KOPT-K1 (cell line): ENCODE results near the gene DEPDC5.

Experiments used
- H3K27ac ChIP-seq: fragments of 200-600 bp; sonication (generic); 2 replicates; pipeline ENCODE4 v1.5.1; 2016; ENCODE audit warnings: antibody characterized with exemption, mild to moderate bottlenecking, low read depth, low read length; ENCODE audit not compliant: poor library complexity, severe bottlenecking
- H3K36me3 ChIP-seq: fragments of 200-600 bp; sonication (generic); 2 replicates; pipeline ENCODE4 v1.5.1; 2017; ENCODE audit warnings: antibody characterized with exemption, mild to moderate bottlenecking, low read length, moderate library complexity; ENCODE audit not compliant: insufficient read depth
- H3K9me3 ChIP-seq: fragments of 200-600 bp; sonication (generic); 2 replicates; pipeline ENCODE4 v1.5.1; 2017; ENCODE audit warnings: antibody characterized with exemption, low read length, mild to moderate bottlenecking; ENCODE audit not compliant: insufficient read depth, poor library complexity, severe bottlenecking

Gene DEPDC5

DNA sequence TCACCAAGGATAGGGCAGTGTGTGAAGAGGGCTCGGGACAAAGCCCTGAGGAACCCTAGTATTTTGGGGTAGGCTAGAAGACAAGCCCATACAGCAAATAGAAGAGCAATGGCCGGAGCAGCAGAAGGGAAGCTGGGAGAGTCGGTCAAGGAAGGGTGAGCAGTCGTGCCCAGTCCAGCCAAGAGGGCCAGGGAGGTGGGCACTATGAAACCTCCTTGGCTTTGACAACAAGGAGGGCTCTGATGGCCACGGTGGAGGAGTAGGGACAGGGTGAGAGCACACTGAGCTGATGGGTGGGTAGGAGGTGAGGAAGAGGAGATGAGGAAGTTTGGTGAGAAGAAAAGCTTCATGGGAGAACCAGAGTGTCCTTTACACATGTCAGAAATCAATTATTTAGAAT is 188.3 kb downstream of the DEPDC5 start:
- Histone ChIP-seq H3K27ac (no peak overlapping the region), H3K9me3 (no peaks in the 10 kb centered on the region), H3K36me3 (peaks cover 18% of the 10 kb centered on the region)

DNA sequence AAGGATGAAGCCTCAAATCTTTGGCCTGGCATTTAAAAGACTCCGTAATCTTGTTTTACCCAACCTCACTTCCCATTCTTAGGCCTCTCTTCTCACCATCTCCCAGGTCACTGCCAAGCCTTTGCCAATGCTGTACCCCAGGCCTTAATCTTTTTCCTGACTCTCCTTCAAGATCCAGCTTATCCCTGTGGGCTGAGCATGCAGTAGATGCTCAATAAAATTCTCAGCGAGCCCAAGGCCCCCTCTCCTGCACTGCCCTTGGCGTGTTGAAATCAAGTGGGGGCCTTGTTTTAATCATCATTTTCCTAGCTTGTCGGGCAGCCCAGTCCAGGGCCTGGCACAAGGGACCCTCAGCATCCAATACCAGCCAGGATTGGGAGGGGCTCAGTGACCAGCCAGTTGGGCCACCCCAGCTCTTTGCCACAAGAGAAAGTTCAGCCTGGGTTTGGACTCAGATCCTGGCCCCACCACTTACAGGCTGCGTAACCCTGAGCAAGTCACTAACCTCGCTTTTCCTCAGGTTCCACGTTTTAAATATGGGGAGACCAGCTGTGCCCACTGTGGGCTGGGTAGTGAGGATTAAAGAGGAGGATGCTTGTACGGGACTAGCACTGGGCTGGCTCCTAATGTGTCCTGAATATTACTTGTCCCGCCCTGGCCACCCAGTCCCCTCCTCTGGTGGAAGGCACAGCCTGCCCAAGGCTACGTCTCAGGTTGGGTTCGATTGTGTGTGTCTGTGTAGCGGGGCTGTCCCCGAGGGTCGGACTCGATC is 189.6 kb downstream of the DEPDC5 start:
- Histone ChIP-seq H3K36me3 (peaks cover 31% of the 10 kb centered on the region), H3K27ac (peak overlapping the region; percentile 97), H3K9me3 (no peaks in the 10 kb centered on the region)

DNA sequence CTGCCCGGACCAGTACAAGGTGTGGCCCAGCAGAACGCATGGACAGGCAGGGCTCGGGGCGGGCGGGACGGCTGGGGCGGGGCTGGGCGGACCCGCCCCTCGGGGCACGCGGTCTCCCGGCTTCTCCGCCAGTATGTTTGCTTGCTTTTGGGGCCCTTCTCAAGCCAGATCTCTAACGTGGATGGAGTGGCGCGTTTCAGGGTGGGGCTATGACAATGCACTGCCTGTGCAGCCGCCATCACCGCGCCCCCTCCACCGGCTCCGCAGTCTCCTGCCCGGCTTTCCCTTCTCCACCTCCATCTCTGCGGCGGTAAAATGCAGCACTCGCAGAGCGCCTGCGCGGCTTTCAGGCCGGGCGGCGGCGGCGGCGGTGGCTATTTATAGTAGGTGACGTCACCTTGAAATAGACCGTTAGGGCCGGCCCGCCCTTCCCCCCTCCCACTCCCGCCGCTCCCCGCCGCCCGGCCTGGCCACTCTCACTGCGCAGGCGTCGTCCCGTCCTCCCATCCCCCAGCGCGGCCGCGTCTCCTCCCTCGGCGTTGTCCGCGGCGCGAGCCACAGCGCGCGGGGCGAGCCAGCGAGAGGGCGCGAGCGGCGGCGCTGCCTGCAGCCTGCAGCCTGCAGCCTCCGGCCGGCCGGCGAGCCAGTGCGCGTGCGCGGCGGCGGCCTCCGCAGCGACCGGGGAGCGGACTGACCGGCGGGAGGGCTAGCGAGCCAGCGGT is 190.3 kb downstream of the DEPDC5 start, which contains the start of gene YWHAH:
TSS of gene YWHAH (plus strand) at position 558 of the 722 bp plus-strand sequence. CDS start 199 bp downstream, outside the sequence.
- no peaks in the 10 kb centered on the region for H3K9me3 ChIP-seq
- H3K36me3 ChIP-seq: peaks cover 38% of the 10 kb centered on the region
- peak within 1 kb of the TSS; percentile 97 for H3K27ac ChIP-seq

DNA sequence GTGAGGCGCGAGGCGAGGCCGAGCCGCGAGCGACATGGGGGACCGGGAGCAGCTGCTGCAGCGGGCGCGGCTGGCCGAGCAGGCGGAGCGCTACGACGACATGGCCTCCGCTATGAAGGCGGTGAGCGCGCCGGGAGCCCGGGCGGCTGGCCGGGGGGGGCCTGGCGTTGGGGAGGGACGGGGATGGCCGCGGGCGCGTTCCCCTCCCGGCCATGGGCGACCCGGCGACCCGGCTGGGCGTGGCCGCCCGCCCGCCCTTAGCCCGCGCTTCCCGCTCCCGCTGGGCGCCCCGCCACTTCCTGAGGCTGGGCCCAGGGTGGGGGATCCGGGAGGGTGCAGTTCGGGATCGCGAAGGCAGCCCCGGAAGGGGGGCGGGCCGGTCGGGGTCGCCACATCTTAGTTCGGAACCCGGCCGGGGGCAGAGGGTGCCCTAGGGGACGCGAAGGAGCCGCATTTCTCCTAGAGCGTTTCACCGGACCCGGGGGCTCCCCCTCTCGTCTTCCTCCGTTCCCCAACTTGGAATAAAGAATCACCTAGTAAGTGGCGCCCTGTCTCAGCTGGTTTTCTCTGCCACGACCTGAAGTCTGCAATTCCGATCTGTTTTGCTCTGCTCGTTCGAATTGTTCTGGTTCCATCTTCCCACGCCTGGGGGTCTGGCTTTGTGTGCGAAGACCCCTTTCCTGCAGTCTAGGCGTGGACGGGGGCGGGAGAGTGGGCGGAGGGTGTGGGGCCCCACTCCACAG is 191.1 kb downstream of the DEPDC5 start:
- H3K27ac ChIP-seq: peak overlapping the region; percentile 97
- no peaks in the 10 kb centered on the region for H3K9me3 ChIP-seq
- peaks cover 46% of the 10 kb centered on the region for H3K36me3 ChIP-seq

GRCh38 chr22:31945443-31945855 is 191.6 kb downstream of the DEPDC5 start:
- peaks cover 51% of the 10 kb centered on the region for H3K36me3 ChIP-seq
- H3K9me3 ChIP-seq: no peaks in the 10 kb centered on the region
- peak overlapping the region; percentile 97 for H3K27ac ChIP-seq

DNA sequence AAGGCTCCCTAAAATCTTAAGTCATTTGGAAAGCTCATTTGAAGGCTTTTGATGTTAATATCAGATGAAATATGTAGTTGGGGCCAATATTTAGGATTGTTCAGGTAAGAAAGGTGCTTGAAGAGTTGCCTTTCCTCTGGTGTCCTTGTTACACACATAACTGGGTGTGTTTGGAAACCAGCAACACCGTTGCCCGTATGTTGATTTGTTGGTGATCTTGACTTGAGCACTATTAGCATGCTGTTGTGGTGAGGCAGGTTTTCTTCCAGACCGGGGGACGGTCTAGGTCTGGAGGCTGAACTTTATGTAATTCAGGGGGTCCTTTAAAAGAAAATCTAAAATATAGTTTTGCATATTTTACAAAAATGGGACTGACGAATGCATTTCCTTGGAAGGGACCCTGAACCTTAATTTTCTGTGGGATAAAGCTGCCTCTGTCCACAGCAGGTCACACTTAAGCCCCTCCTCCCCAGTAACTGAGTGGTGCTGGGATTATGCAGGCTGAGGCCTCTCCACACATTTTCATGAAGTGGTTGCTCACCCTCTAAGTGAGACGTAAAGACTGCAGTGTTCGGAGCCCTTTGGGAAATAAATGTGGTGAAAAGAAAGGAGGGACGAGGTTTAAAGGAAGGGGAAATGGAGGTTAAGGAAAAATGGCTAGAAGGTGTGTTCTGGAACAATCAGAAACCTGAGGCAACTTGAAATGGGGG is 192.3 kb downstream of the DEPDC5 start:
- H3K27ac ChIP-seq: peak overlapping the region; percentile 97
- no peaks in the 10 kb centered on the region for H3K9me3 ChIP-seq
- H3K36me3 ChIP-seq: peaks cover 58% of the 10 kb centered on the region

DNA sequence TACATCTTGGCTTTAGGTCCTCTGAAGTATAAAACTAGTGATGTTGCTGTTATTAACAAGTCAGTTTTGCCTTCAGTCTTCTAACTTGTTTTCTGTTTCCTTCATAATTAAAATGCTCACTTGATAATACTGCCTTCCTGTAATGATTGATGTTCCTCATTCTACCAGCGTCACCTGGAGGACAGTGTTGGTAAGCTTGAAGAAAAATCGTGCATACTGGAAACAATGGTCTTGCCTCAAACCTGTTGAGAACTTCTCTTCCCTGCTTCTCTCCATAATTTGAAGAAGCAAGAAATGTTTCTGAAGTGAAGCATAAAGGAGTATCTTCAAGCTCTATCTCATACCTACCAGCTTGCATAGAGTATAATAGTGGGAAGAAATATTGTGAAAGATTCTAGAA is 193.5 kb downstream of the DEPDC5 start:
- H3K36me3 ChIP-seq: peaks cover 70% of the 10 kb centered on the region
- no peaks in the 10 kb centered on the region for H3K9me3 ChIP-seq
- no peak overlapping the region for H3K27ac ChIP-seq

DNA sequence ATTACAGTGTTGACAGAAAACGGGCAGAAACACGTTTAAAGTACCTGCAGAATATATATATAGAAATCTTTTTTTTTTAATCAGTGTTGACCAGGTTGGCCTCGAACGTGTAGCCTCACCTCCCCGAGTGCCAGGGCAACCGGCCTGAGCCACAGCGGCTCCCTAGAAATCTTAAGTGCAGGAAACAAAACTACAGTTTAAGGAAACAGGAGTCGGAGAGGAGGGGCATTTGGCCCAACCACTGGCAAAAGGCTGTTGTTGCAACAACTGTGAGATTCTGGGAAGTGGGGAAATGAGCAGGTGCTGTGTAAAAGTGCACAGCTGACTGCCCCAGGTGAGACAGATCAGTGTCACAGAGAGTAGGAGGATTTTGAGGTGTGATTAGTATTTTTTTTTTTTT is 194.2 kb downstream of the DEPDC5 start:
- Histone ChIP-seq H3K27ac (no peak overlapping the region), H3K9me3 (no peaks in the 10 kb centered on the region), H3K36me3 (peaks cover 77% of the 10 kb centered on the region)

DNA sequence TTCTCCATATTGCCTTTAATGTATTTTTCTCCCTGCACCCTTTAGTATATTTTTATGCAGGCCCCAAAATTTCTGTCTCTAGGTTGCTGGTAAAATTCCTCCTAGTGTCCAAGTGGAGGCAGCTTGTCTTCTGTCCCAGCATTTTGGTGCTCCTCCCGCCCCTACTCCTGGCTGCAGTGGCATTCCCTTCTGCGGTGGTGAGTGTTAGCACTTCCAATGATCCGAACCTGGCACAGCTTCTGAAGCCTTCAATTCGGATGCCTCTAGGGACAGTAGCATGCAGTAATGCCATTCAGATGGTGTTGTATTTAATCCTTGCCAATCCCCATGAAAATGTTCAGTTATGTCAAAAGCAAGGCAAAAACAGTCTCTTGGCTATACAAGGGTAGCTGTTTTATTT is 196.4 kb downstream of the DEPDC5 start:
- H3K9me3 ChIP-seq: no peaks in the 10 kb centered on the region
- H3K36me3 ChIP-seq: peaks cover 99% of the 10 kb centered on the region
- H3K27ac ChIP-seq: no peak overlapping the region

DNA sequence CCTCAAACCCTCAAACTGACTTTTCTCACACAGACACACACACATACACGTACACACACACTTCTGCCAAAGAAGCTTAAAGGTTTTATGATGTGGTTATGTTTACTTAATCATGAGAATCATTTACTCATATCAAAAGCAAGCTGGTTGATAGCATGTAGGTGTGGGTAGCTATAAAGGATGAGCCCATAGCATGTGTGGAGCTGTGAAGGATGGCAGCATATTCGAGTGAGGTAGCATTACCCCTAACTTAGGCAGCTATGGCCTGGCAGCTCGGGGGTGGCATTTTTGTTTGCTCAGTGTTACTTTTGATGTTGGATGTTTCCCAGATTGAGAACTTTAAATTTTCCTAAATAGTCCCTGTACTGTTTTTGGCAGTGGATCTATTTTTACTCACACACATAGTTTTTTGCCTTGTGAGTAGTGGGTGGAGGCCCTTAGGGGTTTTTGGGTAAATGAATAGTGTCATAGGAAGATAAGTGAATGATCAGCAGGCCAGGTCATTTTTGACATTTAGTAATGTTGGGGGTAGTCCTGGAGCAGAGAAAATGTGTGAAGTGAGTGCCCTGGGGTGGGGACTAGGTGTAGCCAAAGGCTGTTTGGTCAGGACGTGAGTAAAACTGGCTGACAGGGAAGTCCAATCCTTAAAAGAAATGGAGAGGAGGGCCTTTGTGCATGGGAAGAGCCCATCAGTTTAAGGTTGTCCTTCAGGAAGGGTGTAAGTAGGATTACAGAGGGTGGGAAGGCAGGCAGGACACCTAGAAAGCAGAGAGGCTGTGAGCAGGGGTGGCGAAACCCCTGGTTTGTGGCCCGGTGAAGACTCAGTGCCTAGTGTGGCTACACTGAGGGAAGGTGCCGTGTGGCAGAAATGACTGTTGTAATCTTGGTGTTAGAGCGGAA is 197.6 kb downstream of the DEPDC5 start:
- Histone ChIP-seq H3K27ac (no peak overlapping the region), H3K36me3 (peaks cover 100% of the 10 kb centered on the region)

GRCh38 chr22:31952094-31952401 is 198.2 kb downstream of the DEPDC5 start:
- Histone ChIP-seq H3K27ac (no peak overlapping the region), H3K36me3 (peaks cover 100% of the 10 kb centered on the region), H3K9me3 (no peaks in the 10 kb centered on the region)

More for the DNA sequence above, 197.6 kb downstream of the DEPDC5 start:
- no peaks in the 10 kb centered on the region for H3K9me3 ChIP-seq

- peaks cover 100% of the 10 kb centered on the region for H3K36me3 ChIP-seq
- H3K9me3 ChIP-seq: no peaks in the 10 kb centered on the region
- no peak overlapping the region for H3K27ac ChIP-seq
Measured at GRCh38 chr22:31952472-31952871, 198.7 kb downstream of the DEPDC5 start.

DNA sequence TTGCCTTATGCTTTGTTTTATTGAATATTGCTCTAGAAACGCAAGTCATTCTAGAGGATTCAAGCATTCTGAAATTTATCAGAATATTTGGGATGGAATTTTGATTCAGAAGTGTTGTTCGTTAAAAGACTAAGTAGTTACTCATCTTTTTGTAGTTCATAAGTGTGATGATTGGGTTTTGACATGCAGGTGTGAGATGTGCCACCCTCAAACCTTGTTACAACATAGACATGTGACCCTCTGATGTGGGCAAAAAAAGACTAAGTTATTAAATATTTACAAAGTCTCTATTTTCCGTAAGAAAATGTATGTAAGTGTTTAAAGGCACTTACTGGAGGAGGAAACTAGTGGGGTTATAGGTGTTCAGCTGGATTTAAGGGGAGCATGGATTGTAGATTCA is 199.4 kb downstream of the DEPDC5 start:
- Histone ChIP-seq H3K27ac (no peak overlapping the region), H3K36me3 (peaks cover 100% of the 10 kb centered on the region)

More for the DNA sequence above, 199.4 kb downstream of the DEPDC5 start:
- H3K9me3 ChIP-seq: no peaks in the 10 kb centered on the region
